K562 (cell line): ENCODE results near the gene UCN. TPM values are rescaled to one million over a fixed set of nuclear protein-coding genes. Genes with fewer than 3 reads are reported as not detected.

Source experiments
- ATAC-seq: fragments of 200-7000 bp; cut with Tn5 transposase; 3 replicates; pipeline ENCODE4 v1.9.1; 2020; ENCODE audit warnings: moderate library complexity
- BruUV-seq: library from RNA; stranded (reverse); fragments of 400-500 nt; replicated peaks from 2 replicates; lab custom pipeline; 2021; lab: Mats Ljungman, UMichigan
- CTCF ChIA-PET: fragments of 300-600 bp; formaldehyde crosslinking; extraction: SDS; loops from one replicate; lab custom pipeline; 2021; ENCODE audit warnings: low intra/inter-chr PET ratio; lab: Yijun Ruan, JAX
- POLR2A ChIA-PET: fragments of 300-600, 350-650 bp; sonication (Branson Sonifier 250); formaldehyde crosslinking; extraction: SDS; loops from one replicate; lab custom pipeline; 2021; ENCODE audit warnings: antibody characterized with exemption, inconsistent platforms; lab: Yijun Ruan, JAX
- DNase-seq, 4 experiments: peaks; one replicate each; pipeline versions ENCODE4 v3.0.0 to v3.0.0-alpha.2; 2011 to 2018; ENCODE audit warnings: low spot score in 3 of 4, mixed read lengths in 3 of 4; ENCODE audit errors: extremely low read depth in 1 of 4
- FAIRE-seq: peaks from 2 replicates; lab custom pipeline; 2011; peaks lifted over from hg19 to GRCh38; lab: Jason Lieb, UNC
- H2AFZ ChIP-seq: 2 replicates; pipeline ENCODE4 v1.6.0; 2011; ENCODE audit warnings: low read depth, low read length, control low read depth, inconsistent platforms
- H3K27ac ChIP-seq: fragments of 200-600 bp; 3 replicates; pipeline ENCODE4 v1.8.0; 2011; ENCODE audit warnings: low read depth, mild to moderate bottlenecking, control low read depth, inconsistent platforms, low read length, moderate library complexity, mixed read lengths; ENCODE audit errors: extremely low read depth
- H3K27me3 ChIP-seq, 2 experiments: fragments of 300-600 bp in 1 of 2; 2 replicates in 1 of 2; 3 replicates in 1 of 2; pipeline versions ENCODE4 v1.6.0 to v1.8.0; 2011; ENCODE audit warnings: inconsistent platforms in 2 of 2, low read length in 2 of 2, mild to moderate bottlenecking in 1 of 2, mixed read lengths in 1 of 2, moderate library complexity in 1 of 2; ENCODE audit not compliant: control insufficient read depth in 2 of 2, insufficient read depth in 2 of 2
- H3K36me3 ChIP-seq: fragments of 300-600 bp; 3 replicates; pipeline ENCODE4 v1.8.0; 2011; ENCODE audit warnings: mild to moderate bottlenecking, low read length, inconsistent platforms; ENCODE audit not compliant: control insufficient read depth, insufficient read depth
- H3K4me1 ChIP-seq, 2 experiments: fragments of 200-600 bp in 1 of 2; replicated peaks in 1 of 2; 2 replicates in 1 of 2; 3 replicates in 1 of 2; pipeline versions ENCODE4 v1.5.1 to v1.8.0; 2011; ENCODE audit warnings: inconsistent platforms in 2 of 2, low read length in 2 of 2, mild to moderate bottlenecking in 1 of 2, mixed read lengths in 1 of 2, moderate library complexity in 1 of 2; ENCODE audit not compliant: control insufficient read depth in 2 of 2, insufficient read depth in 2 of 2
- H3K4me2 ChIP-seq: 2 replicates; pipeline ENCODE4 v1.6.1; 2011; ENCODE audit warnings: low read length, control low read depth, inconsistent platforms, mixed read lengths; ENCODE audit not compliant: insufficient read depth
- H3K4me3 ChIP-seq: fragments of 200-600 bp; sonication (generic), shearing (Covaris generic); 2 replicates; pipeline ENCODE4 v1.5.1; 2016; ENCODE audit warnings: control low read depth, inconsistent platforms
- H3K79me2 ChIP-seq: fragments of 200-600 bp; 3 replicates; pipeline ENCODE4 v1.8.0; 2011; ENCODE audit warnings: low read length, inconsistent platforms; ENCODE audit not compliant: control insufficient read depth, insufficient read depth
- H3K9ac ChIP-seq, 2 experiments: 2 replicates each; pipeline versions ENCODE4 v1.6.0 to v1.6.1; 2011; ENCODE audit warnings: low read depth in 2 of 2, low read length in 2 of 2, control low read depth in 1 of 2, inconsistent platforms in 1 of 2, mild to moderate bottlenecking in 1 of 2, mixed read lengths in 1 of 2; ENCODE audit not compliant: insufficient read depth in 1 of 2
- H3K9me1 ChIP-seq: one replicate; pipeline ENCODE4 v1.6.0; 2011; ENCODE audit warnings: inconsistent platforms, mild to moderate bottlenecking, low read length, moderate library complexity; ENCODE audit not compliant: control insufficient read depth, insufficient read depth
- H3K9me3 ChIP-seq: replicated peaks from 2 replicates; pipeline ENCODE4 v1.5.1; 2011; ENCODE audit warnings: low read depth, low read length, inconsistent platforms; ENCODE audit not compliant: control insufficient read depth, insufficient read depth
- H4K20me1 ChIP-seq: replicated peaks from 2 replicates; pipeline ENCODE4 v1.6.1; 2011; ENCODE audit warnings: low read length, inconsistent platforms, mixed read lengths; ENCODE audit not compliant: control insufficient read depth, insufficient read depth
- CEBPZ ChIP-seq: fragments of 150-350 bp; IDR thresholded peaks from 2 replicates; pipeline ENCODE4 v1.6.1; 2014; ENCODE audit warnings: low read depth, mild to moderate bottlenecking, low read length, borderline replicate concordance
- HDAC2 ChIP-seq: fragments of 450-650 bp; IDR thresholded peaks from 2 replicates; pipeline ENCODE4 v1.6.1; 2016; ENCODE audit warnings: mild to moderate bottlenecking
- HDAC6 ChIP-seq: IDR thresholded peaks from 2 replicates; pipeline ENCODE4 v1.6.1; 2012; ENCODE audit warnings: low read depth, mild to moderate bottlenecking, control low read depth, inconsistent platforms, low read length, moderate library complexity
- NR2C2 ChIP-seq, 2 experiments: fragments of 200-800 bp in 1 of 2; sonication (Bioruptor generic) in 1 of 2; sonication (generic) in 1 of 2; formaldehyde crosslinking in 1 of 2; IDR thresholded peaks; 2 replicates each; pipeline versions ENCODE4 v1.6.1 to v1.8.0; 2016 to 2022; ENCODE audit warnings: mild to moderate bottlenecking in 1 of 2, missing compliant biosample characterization in 1 of 2, missing genetic modification characterization in 1 of 2, missing genetic modification reagents in 1 of 2
- RFX1 ChIP-seq: fragments of 450-650 bp; IDR thresholded peaks from 2 replicates; pipeline ENCODE4 v1.6.1; 2016; ENCODE audit warnings: mild to moderate bottlenecking, moderate library complexity
- RNF2 ChIP-seq: sonication (generic); IDR thresholded peaks from 2 replicates; pipeline ENCODE4 v1.6.1; 2016
- SAFB2 ChIP-seq: fragments of 200-400 bp; formaldehyde crosslinking; IDR thresholded peaks from 2 replicates; pipeline ENCODE4 v1.6.1; 2018; ENCODE audit warnings: borderline replicate concordance, low read length, low read depth, moderate library complexity; ENCODE audit not compliant: severe bottlenecking
- TEAD4 ChIP-seq, 2 experiments: sonication (generic) in 1 of 2; formaldehyde crosslinking in 1 of 2; IDR thresholded peaks; 2 replicates each; pipeline versions ENCODE4 v1.6.1 to v1.8.0; 2012 to 2022; ENCODE audit warnings: borderline replicate concordance in 1 of 2, inconsistent platforms in 1 of 2, low read length in 1 of 2, mild to moderate bottlenecking in 1 of 2, missing genetic modification reagents in 1 of 2
- VEZF1 ChIP-seq: fragments of 200-800 bp; sonication (Bioruptor generic); IDR thresholded peaks from 2 replicates; pipeline ENCODE4 v1.6.1; 2017; ENCODE audit warnings: missing genetic modification characterization, missing compliant biosample characterization
- WGBS: fragments of 100-300 bp; shearing (Covaris generic); methylation state at CpG from one replicate; pipeline ENCODE4 v1.1.6; 2016; ENCODE audit warnings: low coverage, mixed read lengths; ENCODE audit not compliant: insufficient coverage; ENCODE audit errors: missing lambda C conversion rate; 5-methylcytosine and 5-hydroxymethylcytosine counted together
- in situ Hi-C: fragments of 300-500 bp; cut with MboI; formaldehyde crosslinking; loops from 4 replicates; pipeline ENCODE4 v1.15.0; 2018; ENCODE audit warnings: inconsistent platforms, mixed read lengths
- intact Hi-C: fragments of 100-400 bp; cut with micrococcal nuclease; formaldehyde crosslinking; loops from 2 replicates; pipeline ENCODE4 v1.14.2; 2022
- polyA plus RNA-seq, 8 experiments: library from polyadenylated mRNA; depleted of rRNA in 4 of 8; stranded (reverse) in 5 of 8; unstranded in 3 of 8; fragments of >200 nt; fragmentation: Nextera tagmentation in 2 of 8; fragmentation: Illumina TruSeq in 1 of 8; extraction: Ambion mirVana in 2 of 8; extraction: Trizol in 1 of 8; gene quantifications; 2 replicates each; pipeline versions ENCODE4 v1.2.1 to v1.2.3, GENCODE V29; 2011 to 2014; ENCODE audit warnings: inconsistent platforms in 1 of 8, missing spikeins in 1 of 8
- total RNA-seq, 7 experiments: library from RNA; depleted of rRNA in 6 of 7; stranded (reverse); fragments of >200 nt in 6 of 7; fragmentation: Illumina TruSeq in 2 of 7; extraction: Trizol in 2 of 7; gene quantifications; 2 replicates each; pipeline versions ENCODE4 v1.2.1 to v1.2.3, GENCODE V29; 2011 to 2021; ENCODE audit warnings: low replicate concordance in 1 of 7

The UCN gene
- total and polyA plus RNA-seq, 9 of the 15 experiments (the other 6 are each of a cell fraction or from before 2014, with no cell fraction given), result 0.10 to 2.7 (median 0.43) TPM

DNA sequence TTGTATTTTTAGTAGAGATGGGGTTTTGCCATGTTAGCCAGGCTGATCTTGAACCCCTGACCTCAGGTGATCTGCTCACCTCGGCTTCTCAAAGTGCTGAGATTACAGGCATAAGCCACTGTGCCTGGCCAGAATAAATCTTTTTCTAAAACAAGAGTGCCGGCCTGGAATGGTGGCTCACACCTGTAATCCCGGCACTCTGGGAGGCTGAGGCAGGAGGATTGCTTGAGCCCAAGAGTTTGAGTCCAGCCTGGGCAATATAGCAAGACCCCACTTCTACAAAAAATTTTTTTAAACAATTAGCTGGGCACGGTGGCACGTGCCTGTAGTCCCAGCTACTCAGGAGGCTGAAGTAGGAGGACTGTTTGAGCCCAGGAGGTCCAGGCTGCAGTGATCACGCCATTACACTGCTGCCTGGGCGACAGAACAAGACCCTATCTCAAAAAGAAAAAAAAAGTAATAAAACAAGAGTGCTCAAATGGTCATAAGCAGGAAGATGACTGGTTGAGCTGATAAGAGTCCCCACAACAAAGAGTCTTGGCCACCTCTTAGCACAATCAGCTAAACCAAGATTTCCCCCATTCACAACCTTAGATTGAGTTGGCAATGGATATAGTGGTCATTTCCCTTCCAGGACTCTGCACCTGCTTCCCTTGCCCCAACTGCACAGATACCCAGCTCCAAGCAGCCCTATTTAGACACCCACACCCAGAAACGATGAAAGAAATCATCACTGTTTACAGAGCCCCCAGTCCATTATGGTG, 5.8 kb upstream of the UCN start (continued):
- no peak for TF ChIP-seq NR2C2 (CRISPR knock-in tag; IDR thresholded peaks at IDR 0.05)
- TF ChIP-seq NR2C2 (tag; IDR thresholded peaks at IDR 0.05), result no peak
- no peak for TF ChIP-seq CEBPZ

- intact Hi-C loops (no loop called here), in situ Hi-C loops (no loop called here)
- ChIA-PET POLR2A (no interaction called here), CTCF (no interaction called here)
- Histone ChIP-seq H3K27ac (no peak overlapping the region), H3K9me1 (peaks cover 6% of the 10 kb centered on the region), H3K9me3 (no peaks in the 10 kb centered on the region), H3K4me1 (peaks cover 0 to 15% of the 10 kb centered on the region in 2 experiments; a peak in 3 of 5 replicates), H3K4me3 (no peak overlapping the region), H4K20me1 (0 out of 2 replicates have a peak, but pooled peaks cover 6% of the 10 kb centered on the region), H3K79me2 (no peaks in the 10 kb centered on the region), H3K4me2 (no peak overlapping the region), H3K27me3 (no peaks in the 10 kb centered on the region), H3K9ac (no peak overlapping the region), H3K36me3 (peaks cover 26% of the 10 kb centered on the region; the same call in 2 of the 3 replicates), H2AFZ (no peak overlapping the region)
- no TSS peak for BruUV-seq
- no peak for DNase-seq
- 87% methylated on average over 3 of the region's 3 CpGs for WGBS
- TF ChIP-seq RNF2 (no peak), HDAC6 (no peak), SAFB2 (no peak), VEZF1 (no peak), TEAD4 (IDR thresholded peaks at IDR 0.05; ENCODE audit: low read length) (no peak), TEAD4 (CRISPR knock-in tag; IDR thresholded peaks at IDR 0.05; ENCODE audit: borderline replicate concordance) (no peak), HDAC2 (no peak), RFX1 (no peak)
- no peak for ATAC-seq
- FAIRE-seq, result no peak
These were observed 3.9 kb upstream of the UCN start for GRCh38 chr2:27312152-27312551.
